IMR-90 (cell line): ENCODE data around the gene TMC3. TPM values are rescaled to one million over a fixed set of nuclear protein-coding genes. Genes with fewer than 3 reads are reported as not detected.

ENCODE experiments used
- ATAC-seq: fragments of 200-7000 bp; cut with Tn5 transposase; 2 replicates; pipeline ENCODE4 v1.9.1; 2020; ENCODE audit warnings: low read depth, mild to moderate bottlenecking, moderate library complexity
- BruUV-seq: library from RNA; stranded (reverse); fragments of 400-500 nt; replicated peaks from 2 replicates; lab custom pipeline; 2021; lab: Mats Ljungman, UMichigan
- CTCF ChIA-PET: fragments of 300-600 bp; formaldehyde crosslinking; extraction: SDS; loops from one replicate; lab custom pipeline; 2021; ENCODE audit warnings: antibody characterized with exemption; lab: Yijun Ruan, JAX
- POLR2A ChIA-PET: fragments of 300-600 bp; sonication (Branson Sonifier 250); formaldehyde crosslinking; loops from one replicate; lab custom pipeline; 2022; ENCODE audit warnings: antibody characterized with exemption; ENCODE audit not compliant: unreplicated experiment; lab: Charles Lee
- DNase-seq: peaks from one replicate; pipeline ENCODE4 v3.0.0; 2013
- H2AFZ ChIP-seq: replicated peaks from 2 replicates; pipeline ENCODE3; 2013; ENCODE audit warnings: low read length, mild to moderate bottlenecking; ENCODE audit not compliant: poor library complexity
- H2AK5ac ChIP-seq: 2 replicates; pipeline ENCODE4 v1.6.1; 2013; ENCODE audit warnings: low read depth, low read length, inconsistent platforms
- H2AK9ac ChIP-seq: replicated peaks from 2 replicates; pipeline ENCODE3; 2013; ENCODE audit warnings: mild to moderate bottlenecking, low read depth, low read length, moderate library complexity; ENCODE audit not compliant: poor library complexity
- H2BK120ac ChIP-seq: 2 replicates; pipeline ENCODE4 v1.6.1; 2013; ENCODE audit warnings: low read depth, low read length, inconsistent platforms
- H2BK15ac ChIP-seq: 3 replicates; pipeline ENCODE4 v1.6.1; 2013; ENCODE audit warnings: low read depth, low read length, inconsistent platforms
- H2BK20ac ChIP-seq: 2 replicates; pipeline ENCODE4 v1.6.1; 2013; ENCODE audit warnings: low read depth, mild to moderate bottlenecking, inconsistent platforms, low read length, moderate library complexity
- H2BK5ac ChIP-seq: 2 replicates; pipeline ENCODE4 v1.6.1; 2013; ENCODE audit warnings: mild to moderate bottlenecking, low read depth, low read length, inconsistent platforms; ENCODE audit not compliant: poor library complexity, severe bottlenecking
- H3K14ac ChIP-seq: replicated peaks from 2 replicates; pipeline ENCODE4 v1.6.1; 2013; ENCODE audit warnings: low read depth, low read length, inconsistent platforms
- H3K18ac ChIP-seq: 2 replicates; pipeline ENCODE4 v1.6.1; 2013; ENCODE audit warnings: low read depth, low read length, control low read depth
- H3K23ac ChIP-seq: 2 replicates; pipeline ENCODE4 v1.6.1; 2013; ENCODE audit warnings: low read depth, low read length, inconsistent platforms
- H3K27ac ChIP-seq: 2 replicates; pipeline ENCODE4 v1.5.1; 2013; ENCODE audit warnings: mild to moderate bottlenecking, control low read depth, low read length; ENCODE audit not compliant: insufficient read depth
- H3K27me3 ChIP-seq: 2 replicates; pipeline ENCODE4 v1.6.1; 2013; ENCODE audit warnings: low read length; ENCODE audit not compliant: control insufficient read depth, insufficient read depth
- H3K36me3 ChIP-seq: 2 replicates; pipeline ENCODE4 v1.6.1; 2013; ENCODE audit warnings: low read length, mixed read lengths; ENCODE audit not compliant: control insufficient read depth, insufficient read depth
- H3K4ac ChIP-seq: 2 replicates; pipeline ENCODE4 v1.6.1; 2013; ENCODE audit warnings: low read depth, low read length, inconsistent platforms
- H3K4me1 ChIP-seq: 2 replicates; pipeline ENCODE4 v1.6.1; 2013; ENCODE audit warnings: low read length, mixed read lengths; ENCODE audit not compliant: control insufficient read depth, insufficient read depth
- H3K4me2 ChIP-seq: 2 replicates; pipeline ENCODE4 v1.6.1; 2013; ENCODE audit warnings: low read depth, mild to moderate bottlenecking, control low read depth, low read length, moderate library complexity
- H3K4me3 ChIP-seq: 2 replicates; pipeline ENCODE4 v1.5.1; 2013; ENCODE audit warnings: low read depth, mild to moderate bottlenecking, control low read depth, low read length, moderate library complexity; ENCODE audit not compliant: insufficient read depth
- H3K56ac ChIP-seq: 2 replicates; pipeline ENCODE4 v1.6.1; 2013; ENCODE audit warnings: low read length, inconsistent platforms; ENCODE audit not compliant: insufficient read depth; ENCODE audit errors: extremely low read depth
- H3K79me1 ChIP-seq, 2 experiments: 2 replicates each; pipeline ENCODE4 v1.6.1; 2013; ENCODE audit warnings: low read length in 2 of 2, inconsistent platforms in 1 of 2, low read depth in 1 of 2
- H3K9ac ChIP-seq: 2 replicates; pipeline ENCODE4 v1.6.1; 2013; ENCODE audit warnings: low read depth, low read length, control low read depth
- H3K9me1 ChIP-seq: 2 replicates; pipeline ENCODE4 v1.6.1; 2013; ENCODE audit warnings: low read length, inconsistent platforms; ENCODE audit not compliant: insufficient read depth
- H3K9me3 ChIP-seq: 2 replicates; pipeline ENCODE4 v1.6.1; 2013; ENCODE audit warnings: low read length; ENCODE audit not compliant: control insufficient read depth, insufficient read depth
- H4K20me1 ChIP-seq: 2 replicates; pipeline ENCODE4 v1.6.1; 2013; ENCODE audit warnings: low read length, inconsistent platforms; ENCODE audit not compliant: insufficient read depth
- H4K5ac ChIP-seq: 2 replicates; pipeline ENCODE4 v1.6.1; 2013; ENCODE audit warnings: mild to moderate bottlenecking, low read depth, low read length, control low read depth
- H4K8ac ChIP-seq, 2 experiments: 2 replicates each; pipeline ENCODE4 v1.6.1; 2013; ENCODE audit warnings: low read depth in 2 of 2, low read length in 2 of 2, control low read depth in 1 of 2, inconsistent platforms in 1 of 2
- H4K91ac ChIP-seq: 2 replicates; pipeline ENCODE4 v1.6.1; 2013; ENCODE audit warnings: low read depth, low read length, inconsistent platforms; ENCODE audit not compliant: insufficient read depth
- BHLHE40 ChIP-seq: fragments of 150-350 bp; IDR thresholded peaks from 2 replicates; pipeline ENCODE4 v1.6.1; 2016; ENCODE audit warnings: mild to moderate bottlenecking, low read depth, low read length
- CHD1 ChIP-seq: IDR thresholded peaks from 2 replicates; pipeline ENCODE4 v1.6.1; 2012; ENCODE audit warnings: low read depth, low read length, improper control_type of control experiment
- ELK1 ChIP-seq: fragments of 150-350 bp; IDR thresholded peaks from 2 replicates; pipeline ENCODE4 v1.6.1; 2016; ENCODE audit warnings: low read depth, mild to moderate bottlenecking, low read length, moderate library complexity, borderline replicate concordance
- FOS ChIP-seq: fragments of 150-350 bp; IDR thresholded peaks from 2 replicates; pipeline ENCODE4 v1.6.1; 2016; ENCODE audit warnings: low read depth, low read length
- MAFK ChIP-seq: IDR thresholded peaks from 2 replicates; pipeline ENCODE4 v1.6.1; 2012; ENCODE audit warnings: low read depth, low read length, improper control_type of control experiment
- MAZ ChIP-seq: IDR thresholded peaks from 2 replicates; pipeline ENCODE4 v1.6.1; 2012; ENCODE audit warnings: low read depth, mild to moderate bottlenecking, low read length, improper control_type of control experiment, moderate library complexity, borderline replicate concordance
- MXI1 ChIP-seq: IDR thresholded peaks from 2 replicates; pipeline ENCODE4 v1.6.1; 2012; ENCODE audit warnings: low read depth, mild to moderate bottlenecking, low read length, moderate library complexity, borderline replicate concordance
- NFE2L2 ChIP-seq: fragments of 150-350 bp; IDR thresholded peaks from 2 replicates; pipeline ENCODE4 v1.6.1; 2016; ENCODE audit warnings: low read depth, mild to moderate bottlenecking, low read length
- POLR2A ChIP-seq: IDR thresholded peaks from 2 replicates; pipeline ENCODE4 v1.6.1; 2012; ENCODE audit warnings: mild to moderate bottlenecking, low read depth, low read length
- RCOR1 ChIP-seq: IDR thresholded peaks from 2 replicates; pipeline ENCODE4 v1.6.1; 2012; ENCODE audit warnings: mild to moderate bottlenecking, low read length, improper control_type of control experiment; ENCODE audit not compliant: insufficient replicate concordance
- RFX5 ChIP-seq: IDR thresholded peaks from 2 replicates; pipeline ENCODE4 v1.8.0; 2012; ENCODE audit warnings: low read depth, mild to moderate bottlenecking, low read length, moderate library complexity
- SMC3 ChIP-seq: fragments of 150-350 bp; IDR thresholded peaks from 2 replicates; pipeline ENCODE4 v1.6.1; 2016; ENCODE audit warnings: low read depth, mild to moderate bottlenecking, antibody characterized with exemption, low read length, moderate library complexity
- whole genome bisulfite sequencing, 2 experiments: methylation state at CpG; one replicate each; pipeline versions ENCODE4 v1.1.5 to v1.1.7; 2013; ENCODE audit warnings: missing lambda C conversion rate in 2 of 2; ENCODE audit not compliant: insufficient read length in 1 of 2; ENCODE audit errors: extremely low coverage in 2 of 2; 5-methylcytosine and 5-hydroxymethylcytosine counted together
- dilution Hi-C: fragments of 300-500 bp; cut with HindIII; formaldehyde crosslinking; loops from one replicate; pipeline ENCODE4 v1.14.3; 2018; ENCODE audit warnings: low sequenced_read_pairs; ENCODE audit not compliant: unreplicated experiment
- in situ Hi-C: fragments of 300-500 bp; cut with MboI; formaldehyde crosslinking; loops from 3 replicates; pipeline ENCODE4 v1.14.3; 2019; ENCODE audit warnings: low sequenced_read_pairs, inconsistent platforms, mixed read lengths
- intact Hi-C: fragments of 100-400 bp; cut with micrococcal nuclease; formaldehyde crosslinking; loops from 2 replicates; pipeline ENCODE4 v1.10.0; 2022
- polyA plus RNA-seq, 3 experiments: library from polyadenylated mRNA; depleted of rRNA; stranded (reverse); fragments of >200 nt; gene quantifications; 2 replicates each; pipeline ENCODE4 v1.2.3, GENCODE V29; 2012; ENCODE audit warnings: low replicate concordance in 1 of 3
- total RNA-seq: library from RNA; depleted of rRNA; stranded (reverse); fragments of >200 nt; gene quantifications from 2 replicates; pipeline ENCODE4 v1.2.3, GENCODE V29; 2012
- TF ChIP-seq, protein P1 (sequence below): conservative IDR thresholded peaks from 2 replicates; pipeline ENCODE4 v1.5.1; 2012; ENCODE audit warnings: mild to moderate bottlenecking, low read depth, low read length, improper control_type of control experiment

Gene TMC3
- total and polyA plus RNA-seq, 2 of the 4 experiments (the other 2 are of a cell fraction), result not detected

GRCh38 chr15:81363276-81363675, 10.7 kb downstream of the TMC3 start (continued):
- no peak for TF ChIP-seq ELK1
- TF ChIP-seq MXI1, result no peak
- no peak for TF ChIP-seq MAZ

GRCh38 chr15:81362790-81363189, 11.2 kb downstream of the TMC3 start:
- H3K4me3 ChIP-seq, result no peak overlapping the region
- ATAC-seq (no peak), DNase-seq (no peak)
- no CpG with 5 or more reads among the region's 11 CpGs for WGBS, 2 experiments
- H3K27ac ChIP-seq, result no peak overlapping the region
- no peak overlapping the region for H2BK15ac ChIP-seq
- POLR2A ChIA-PET, result no interaction called here
- H3K9me3 ChIP-seq, result no peaks in the 10 kb centered on the region; the same call in 1 of the 2 replicates
- intact Hi-C loops, result loop anchor here (5.0 kb wide), 1 partner anchor 210 kb away; no protein-coding TSS in a partner anchor
- H3K36me3 ChIP-seq, result no peaks in the 10 kb centered on the region
- dilution Hi-C loops, result no loop called here
- no peak overlapping the region for H4K5ac ChIP-seq
- no peak overlapping the region for H3K4ac ChIP-seq
- no peak overlapping the region for H4K8ac ChIP-seq
- no peak overlapping the region for H3K14ac ChIP-seq
- H2AK5ac ChIP-seq, result no peak overlapping the region
- H3K9ac ChIP-seq, result no peak overlapping the region
- H3K79me1 ChIP-seq, result no peaks in the 10 kb centered on the region
- H3K18ac ChIP-seq, result no peak overlapping the region
- H2AFZ ChIP-seq, result no peak overlapping the region
- H3K4me2 ChIP-seq, result no peak overlapping the region
- H4K91ac ChIP-seq, result no peak overlapping the region
- H3K23ac ChIP-seq, result no peak overlapping the region
- no TSS peak for BruUV-seq
- H3K4me1 ChIP-seq, result no peaks in the 10 kb centered on the region
- no peak overlapping the region for H2BK120ac ChIP-seq
- CTCF ChIA-PET, result no interaction called here
- H2AK9ac ChIP-seq, result no peak overlapping the region
- in situ Hi-C loops, result no loop called here
- H4K20me1 ChIP-seq, result no peaks in the 10 kb centered on the region
- H3K56ac ChIP-seq, result no peak overlapping the region
- no peak overlapping the region for H2BK20ac ChIP-seq
- no peaks in the 10 kb centered on the region for H3K27me3 ChIP-seq
- H2BK5ac ChIP-seq, result no peak overlapping the region
- H3K9me1 ChIP-seq, result 0 out of 2 replicates have a peak, but pooled peaks cover 2% of the 10 kb centered on the region
- TF ChIP-seq ELK1, result no peak
- no peak for TF ChIP-seq MAZ
- TF ChIP-seq RCOR1, result no peak
- TF ChIP-seq, protein P1, sequence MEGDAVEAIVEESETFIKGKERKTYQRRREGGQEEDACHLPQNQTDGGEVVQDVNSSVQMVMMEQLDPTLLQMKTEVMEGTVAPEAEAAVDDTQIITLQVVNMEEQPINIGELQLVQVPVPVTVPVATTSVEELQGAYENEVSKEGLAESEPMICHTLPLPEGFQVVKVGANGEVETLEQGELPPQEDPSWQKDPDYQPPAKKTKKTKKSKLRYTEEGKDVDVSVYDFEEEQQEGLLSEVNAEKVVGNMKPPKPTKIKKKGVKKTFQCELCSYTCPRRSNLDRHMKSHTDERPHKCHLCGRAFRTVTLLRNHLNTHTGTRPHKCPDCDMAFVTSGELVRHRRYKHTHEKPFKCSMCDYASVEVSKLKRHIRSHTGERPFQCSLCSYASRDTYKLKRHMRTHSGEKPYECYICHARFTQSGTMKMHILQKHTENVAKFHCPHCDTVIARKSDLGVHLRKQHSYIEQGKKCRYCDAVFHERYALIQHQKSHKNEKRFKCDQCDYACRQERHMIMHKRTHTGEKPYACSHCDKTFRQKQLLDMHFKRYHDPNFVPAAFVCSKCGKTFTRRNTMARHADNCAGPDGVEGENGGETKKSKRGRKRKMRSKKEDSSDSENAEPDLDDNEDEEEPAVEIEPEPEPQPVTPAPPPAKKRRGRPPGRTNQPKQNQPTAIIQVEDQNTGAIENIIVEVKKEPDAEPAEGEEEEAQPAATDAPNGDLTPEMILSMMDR, result no peak
- TF ChIP-seq RFX5, result no peak
- no peak for TF ChIP-seq CHD1
- no peak for TF ChIP-seq POLR2A
- no peak for TF ChIP-seq BHLHE40
- no peak for TF ChIP-seq MAFK
- no peak for TF ChIP-seq SMC3
- TF ChIP-seq MXI1, result no peak
- no peak for TF ChIP-seq NFE2L2
- no peak for TF ChIP-seq FOS
